Activated T-helper 2 cell treated with anti-CD3 and anti-CD28 coated beads, Interferon-gamma antibody, Interleukin-2, Interleukin-4, amounts not matched to agents 10 μg/mL and 5 μg/mL and 100 μg/mL, durations not matched to agents 14 hours and 24 hours and 36 hours (primary cell): ENCODE measurements around the gene TBP. TPM values are rescaled to one million over a fixed set of nuclear protein-coding genes. Genes with fewer than 3 reads are reported as not detected.

Experiments
- DNase-seq: peaks from one replicate; pipeline ENCODE4 v3.0.0; 2021; ENCODE audit warnings: low spot score
- H3K27ac Mint-ChIP-seq: one replicate; pipeline ENCODE4 v1.8.0; 2021; ENCODE audit warnings: mixed read lengths
- H3K27me3 Mint-ChIP-seq: one replicate; pipeline ENCODE4 v1.8.0; 2021; ENCODE audit warnings: low read depth, mixed read lengths
- H3K36me3 Mint-ChIP-seq: one replicate; pipeline ENCODE4 v1.8.0; 2021; ENCODE audit warnings: low read depth, mixed read lengths
- H3K4me1 Mint-ChIP-seq: one replicate; pipeline ENCODE4 v1.8.0; 2021; ENCODE audit warnings: low read depth, mixed read lengths
- H3K4me3 Mint-ChIP-seq: one replicate; pipeline ENCODE4 v1.8.0; 2021; ENCODE audit warnings: low read depth, mild to moderate bottlenecking, moderate library complexity, mixed read lengths
- H3K9me3 Mint-ChIP-seq: one replicate; pipeline ENCODE4 v1.8.0; 2021; ENCODE audit warnings: mixed read lengths
- intact Hi-C: fragments of 100-400 bp; cut with micrococcal nuclease; formaldehyde crosslinking; loops from one replicate; pipeline ENCODE4 v1.15.1; 2023
- total RNA-seq: library from RNA; stranded (reverse); gene quantifications from 2 replicates; pipeline ENCODE4 v1.2.3, GENCODE V29; 2022

Gene TBP
- total RNA-seq, 1 donor from 2014 or later, result 26.4 TPM

- no peaks in the 10 kb centered on the region for H3K27me3 Mint-ChIP-seq
- no peak for DNase-seq
- H3K9me3 Mint-ChIP-seq, result no peaks in the 10 kb centered on the region
- no peak overlapping the region for H3K27ac Mint-ChIP-seq
- intact Hi-C loops, result no loop called here
- H3K36me3 Mint-ChIP-seq, result peaks cover 95% of the 10 kb centered on the region
- no peak overlapping the region for H3K4me3 Mint-ChIP-seq
- H3K4me1 Mint-ChIP-seq, result peaks cover 29% of the 10 kb centered on the region
Observed at GRCh38 chr6:170545405-170545804, 8.8 kb upstream of the TBP start.

DNA sequence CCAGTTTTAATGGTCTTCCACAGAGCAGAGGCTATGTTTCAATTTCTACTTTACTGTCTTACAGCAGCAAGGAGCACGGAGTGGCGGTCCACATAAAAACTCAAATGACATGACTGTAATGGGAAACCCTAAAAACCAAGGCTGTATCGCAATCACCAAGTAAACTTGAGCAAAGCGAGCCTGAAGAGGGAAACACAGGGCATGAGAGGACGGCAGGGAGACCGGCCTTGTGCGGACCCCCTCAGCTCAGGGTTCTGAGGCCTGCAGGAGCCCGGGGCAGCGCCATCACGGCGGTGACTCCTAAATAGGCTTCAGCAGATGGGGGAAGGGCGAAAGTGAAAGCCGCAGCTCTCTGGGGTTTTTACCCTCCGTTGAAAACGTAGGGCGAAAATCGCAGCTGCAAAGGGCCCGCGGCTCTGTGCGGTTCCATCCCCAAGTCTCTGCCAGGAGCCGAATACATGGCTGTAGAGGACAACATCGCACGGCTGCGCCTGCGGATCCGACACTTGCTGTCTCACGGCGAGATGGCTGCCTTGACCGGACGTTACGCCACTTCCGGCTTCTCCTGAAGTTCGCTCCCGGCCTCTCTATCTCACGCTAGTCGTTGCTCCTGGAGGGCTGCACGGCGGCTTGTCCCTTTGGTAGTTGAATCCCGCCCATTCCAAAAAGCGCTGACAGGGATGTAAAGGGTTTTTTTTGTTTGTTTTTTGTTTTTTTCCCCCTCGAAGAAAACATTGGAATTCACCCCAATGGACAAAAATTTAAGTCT lies 1.2 kb upstream of the TBP start, which contains the start of gene PSMB1:
Gene PSMB1, minus strand, starts transcription at position 543 of the 769 bp plus-strand sequence. Its CDS starts 65 bp downstream, at position 478.
- intact Hi-C loops, result no loop called here
- H3K4me3 Mint-ChIP-seq, result no peak within 1 kb of the TSS
- peak; percentile 75 for DNase-seq
- no peaks in the 10 kb centered on the region for H3K27me3 Mint-ChIP-seq
- H3K27ac Mint-ChIP-seq, result no peak within 1 kb of the TSS
- peaks cover 43% of the 10 kb centered on the region for H3K36me3 Mint-ChIP-seq
- peaks cover 33% of the 10 kb centered on the region for H3K4me1 Mint-ChIP-seq
- no peaks in the 10 kb centered on the region for H3K9me3 Mint-ChIP-seq

- no peak for DNase-seq
- Mint-ChIP-seq H3K4me1 (peaks cover 35% of the 10 kb centered on the region), H3K27me3 (no peaks in the 10 kb centered on the region), H3K4me3 (no peak overlapping the region), H3K36me3 (peaks cover 42% of the 10 kb centered on the region), H3K9me3 (no peaks in the 10 kb centered on the region), H3K27ac (no peak overlapping the region)
- intact Hi-C loops, result loop anchor here (1.0 to 2.0 kb wide), 5 partner anchors 31 to 851 kb away; partner anchors contain the start of genes C6orf120, DYNLT2, ERMARD and FAM120B
Observed at GRCh38 chr6:170553534-170554012, 596 bp upstream of the TBP start.

DNA sequence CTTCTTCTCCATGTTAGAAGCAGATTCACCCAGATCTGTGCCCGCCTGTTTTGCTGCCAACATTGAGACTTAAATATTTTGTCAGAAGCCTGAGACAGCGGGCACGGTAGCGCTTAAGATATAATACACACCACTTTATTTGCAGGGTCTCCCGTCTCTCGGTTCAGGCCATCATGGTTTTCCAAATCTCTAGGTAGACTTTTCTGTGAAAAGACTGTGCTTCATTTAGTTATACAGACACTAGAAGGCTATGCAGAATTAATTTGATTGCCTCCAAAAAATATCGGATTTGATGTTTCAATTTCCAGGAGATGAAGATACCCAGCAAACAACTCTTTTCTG lies 598 bp downstream of the TBP start:
- intact Hi-C loops, result loop anchor here (1.0 to 2.0 kb wide), 5 partner anchors 30 to 852 kb away; partner anchors contain the start of genes C6orf120, DYNLT2, ERMARD and FAM120B
- Mint-ChIP-seq H3K36me3 (peaks cover 41% of the 10 kb centered on the region), H3K9me3 (no peaks in the 10 kb centered on the region), H3K27me3 (no peaks in the 10 kb centered on the region), H3K4me3 (no peak overlapping the region), H3K27ac (no peak overlapping the region), H3K4me1 (peaks cover 31% of the 10 kb centered on the region)
- DNase-seq, result no peak

DNA sequence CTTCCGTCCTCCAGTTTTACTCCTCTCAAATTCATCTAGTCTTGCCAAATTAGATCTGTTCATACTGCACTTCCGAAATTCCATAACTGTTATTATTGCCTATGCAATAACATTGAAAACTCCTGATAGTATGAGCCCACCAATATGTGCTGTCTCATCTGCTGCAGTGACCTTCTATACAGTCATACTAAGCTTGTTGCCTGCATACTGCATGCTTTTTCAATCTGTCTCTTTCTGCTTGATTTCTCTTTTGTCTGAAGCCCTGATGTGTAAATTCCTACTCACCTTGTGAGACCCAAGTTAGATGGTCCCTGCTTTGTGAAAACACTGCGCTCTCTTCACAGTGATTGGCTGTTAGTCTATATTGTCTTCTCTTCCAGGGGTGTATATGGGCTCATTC lies 1.1 kb downstream of the TBP start:
- Mint-ChIP-seq H3K9me3 (no peaks in the 10 kb centered on the region), H3K36me3 (peaks cover 40% of the 10 kb centered on the region), H3K4me1 (peaks cover 26% of the 10 kb centered on the region), H3K27me3 (no peaks in the 10 kb centered on the region), H3K4me3 (no peak overlapping the region), H3K27ac (no peak overlapping the region)
- DNase-seq, result no peak
- intact Hi-C loops, result loop anchor here (2.0 kb wide), 2 partner anchors 249 to 833 kb away; partner anchors contain the start of gene FAM120B

- intact Hi-C loops, result no loop called here
- DNase-seq, result no peak
- Mint-ChIP-seq H3K9me3 (no peaks in the 10 kb centered on the region), H3K27me3 (no peaks in the 10 kb centered on the region), H3K27ac (no peak overlapping the region), H3K36me3 (peaks cover 59% of the 10 kb centered on the region), H3K4me3 (no peak overlapping the region), H3K4me1 (peaks cover 14% of the 10 kb centered on the region)
Observed at GRCh38 chr6:170561555-170561954, 7.4 kb downstream of the TBP start.

- no peak for DNase-seq
- Mint-ChIP-seq H3K27ac (no peak overlapping the region), H3K36me3 (peaks cover 55% of the 10 kb centered on the region), H3K4me3 (no peak overlapping the region), H3K27me3 (no peaks in the 10 kb centered on the region), H3K4me1 (no peaks in the 10 kb centered on the region), H3K9me3 (no peaks in the 10 kb centered on the region)
- intact Hi-C loops, result no loop called here
Observed at GRCh38 chr6:170564936-170565530, 10.9 kb downstream of the TBP start.

DNA sequence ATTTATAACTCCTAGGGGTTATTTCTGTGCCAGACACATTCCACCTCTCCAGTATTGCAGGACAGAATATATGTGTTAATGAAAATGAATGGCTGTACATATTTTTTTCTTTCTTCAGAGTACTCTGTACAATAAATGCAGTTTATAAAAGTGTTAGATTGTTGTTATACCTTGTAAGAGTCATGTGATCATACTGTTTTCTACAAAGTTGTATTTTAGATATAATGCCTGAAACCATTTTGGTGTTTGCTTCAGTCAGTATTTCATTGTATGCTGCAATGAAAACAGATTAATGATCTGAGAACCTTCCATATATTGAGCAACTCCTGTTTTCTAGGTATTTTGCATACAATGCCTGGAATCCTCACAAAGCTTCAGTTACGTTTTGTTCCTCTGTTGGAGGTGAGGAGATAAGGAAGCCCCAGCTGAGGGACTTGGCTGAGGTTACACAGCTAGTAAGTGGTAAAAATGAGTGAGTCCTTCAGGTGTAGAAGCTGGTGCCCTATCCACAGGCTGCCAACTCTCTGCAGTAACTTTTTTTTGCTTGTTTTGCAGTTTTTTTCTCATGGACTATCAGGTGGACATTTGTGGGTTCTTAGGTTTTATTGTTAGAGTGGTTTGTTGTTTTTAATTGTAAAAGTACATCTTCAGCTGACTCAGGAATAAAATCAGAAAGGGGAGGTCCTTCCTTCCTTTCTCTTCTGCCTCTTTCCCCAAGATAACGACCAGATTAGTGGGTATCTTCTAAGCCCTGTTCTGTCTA lies 18.7 kb downstream of the TBP start:
- intact Hi-C loops, result no loop called here
- no peaks in the 10 kb centered on the region for H3K9me3 Mint-ChIP-seq
- H3K27ac Mint-ChIP-seq, result peak overlapping the region; percentile 12
- H3K4me1 Mint-ChIP-seq, result peaks cover 1% of the 10 kb centered on the region
- H3K4me3 Mint-ChIP-seq, result no peak overlapping the region
- no peak for DNase-seq
- peaks cover 67% of the 10 kb centered on the region for H3K36me3 Mint-ChIP-seq
- no peaks in the 10 kb centered on the region for H3K27me3 Mint-ChIP-seq

DNA sequence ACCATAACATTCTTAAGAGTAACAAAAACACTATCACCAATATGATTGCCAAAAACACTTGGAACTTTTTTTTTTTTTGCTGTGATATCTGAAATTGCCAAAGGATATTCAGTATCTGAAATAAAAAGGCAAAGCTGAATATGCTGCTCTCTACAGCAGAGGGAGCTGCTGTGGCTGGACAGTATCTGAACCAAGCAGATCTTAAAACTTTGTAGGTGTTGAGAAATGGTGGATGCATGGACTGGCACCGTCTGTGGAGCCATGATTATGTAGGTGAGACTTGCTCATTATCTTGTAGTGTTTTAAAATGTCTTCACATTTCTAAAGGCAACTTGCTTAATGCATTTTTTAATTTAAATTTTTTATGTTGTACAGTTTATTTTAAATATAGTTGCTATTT lies 21.1 kb downstream of the TBP start:
- no peak for DNase-seq
- Mint-ChIP-seq H3K9me3 (no peaks in the 10 kb centered on the region), H3K36me3 (peaks cover 72% of the 10 kb centered on the region), H3K27me3 (no peaks in the 10 kb centered on the region), H3K4me3 (no peak overlapping the region), H3K4me1 (peaks cover 3% of the 10 kb centered on the region), H3K27ac (no peak overlapping the region)
- intact Hi-C loops, result no loop called here

GRCh38 chr6:170578909-170579308 lies 24.7 kb downstream of the TBP start:
- no peak overlapping the region for H3K27ac Mint-ChIP-seq
- DNase-seq, result no peak

GRCh38 chr6:170583756-170584180 lies 29.6 kb downstream of the TBP start:
- peak overlapping the region; percentile 93 for H3K4me3 Mint-ChIP-seq
- H3K27me3 Mint-ChIP-seq, result peaks cover 3% of the 10 kb centered on the region
- H3K9me3 Mint-ChIP-seq, result no peaks in the 10 kb centered on the region
- peaks cover 51% of the 10 kb centered on the region for H3K36me3 Mint-ChIP-seq
- H3K27ac Mint-ChIP-seq, result peak overlapping the region; percentile 90
- intact Hi-C loops, result loop anchor here (1.0 to 5.0 kb wide), 3 partner anchors 29 to 832 kb away; partner anchors contain the start of genes DYNLT2, ERMARD, FAM120B and TBP
- peaks cover 29% of the 10 kb centered on the region for H3K4me1 Mint-ChIP-seq
- no peak for DNase-seq

More at GRCh38 chr6:170578909-170579308, 24.7 kb downstream of the TBP start:
- no peaks in the 10 kb centered on the region for H3K27me3 Mint-ChIP-seq
- no peaks in the 10 kb centered on the region for H3K9me3 Mint-ChIP-seq
- intact Hi-C loops, result no loop called here
- peaks cover 28% of the 10 kb centered on the region for H3K4me1 Mint-ChIP-seq
- no peak overlapping the region for H3K4me3 Mint-ChIP-seq
- peaks cover 82% of the 10 kb centered on the region for H3K36me3 Mint-ChIP-seq

- no peaks in the 10 kb centered on the region for H3K9me3 Mint-ChIP-seq
- peaks cover 28% of the 10 kb centered on the region for H3K4me1 Mint-ChIP-seq
- H3K27me3 Mint-ChIP-seq, result peaks cover 3% of the 10 kb centered on the region
- DNase-seq, result peak; percentile 89
- intact Hi-C loops, result loop anchor here (1.0 to 5.0 kb wide), 3 partner anchors 30 to 833 kb away; partner anchors contain the start of genes DYNLT2, ERMARD, FAM120B and TBP
- peak within 1 kb of the TSS; percentile 99 for H3K4me3 Mint-ChIP-seq
- H3K27ac Mint-ChIP-seq, result peak within 1 kb of the TSS; percentile 90
- peaks cover 45% of the 10 kb centered on the region for H3K36me3 Mint-ChIP-seq
Observed at GRCh38 chr6:170584181-170584953, 30.2 kb downstream of the TBP start, which contains the start of gene PDCD2. Gene PDCD2 (minus strand): TSS chr6:170584637. CDS start chr6:170584581, 56 bp downstream.
